Right lobe of liver (tissue), 4 donors: Measurements from ENCODE around the gene GLOD5.

ENCODE experiments used
- CTCF ChIP-seq, 4 donors: fragments of 200-600 bp in 3 of 4; fragments of 450-650 bp in 1 of 4; IDR thresholded peaks; one replicate each; pipeline versions ENCODE4 v1.5.1 to v1.8.0; 2016 to 2022; ENCODE audit warnings: antibody characterized with exemption in 4 of 4, mild to moderate bottlenecking in 2 of 4
- POLR2A ChIP-seq: fragments of 450-650 bp; IDR thresholded peaks from one replicate; pipeline ENCODE4 v1.6.1; 2017; ENCODE audit warnings: antibody characterized with exemption, mild to moderate bottlenecking
- donor health status: DM: no; HTN: no; CAD: no.
- donor health status: DM: no; HTN: no; CAD: no.
- donor health status: DM: no; HTN: yes; CAD: no.

- no peak for TF ChIP-seq CTCF (IDR thresholded peaks at IDR 0.05)
- TF ChIP-seq POLR2A: no peak
These were observed 35.0 kb upstream of the GLOD5 start for GRCh38 chrX:48726596-48726995.
